GM19043 (cell line): ENCODE data around the gene ZBTB7B.
"Not testable (repeated sequence)": the region's sequence is repeated elsewhere in the genome, so short reads cannot be mapped to it uniquely, and the experiment has no call there.

ENCODE experiments used
- ATAC-seq: cut with Tn5 transposase; IDR thresholded peaks from one replicate; pipeline ENCODE4 v1.9.1; 2021; ENCODE audit warnings: low read depth; ENCODE audit not compliant: unreplicated experiment

ZBTB7B gene

DNA sequence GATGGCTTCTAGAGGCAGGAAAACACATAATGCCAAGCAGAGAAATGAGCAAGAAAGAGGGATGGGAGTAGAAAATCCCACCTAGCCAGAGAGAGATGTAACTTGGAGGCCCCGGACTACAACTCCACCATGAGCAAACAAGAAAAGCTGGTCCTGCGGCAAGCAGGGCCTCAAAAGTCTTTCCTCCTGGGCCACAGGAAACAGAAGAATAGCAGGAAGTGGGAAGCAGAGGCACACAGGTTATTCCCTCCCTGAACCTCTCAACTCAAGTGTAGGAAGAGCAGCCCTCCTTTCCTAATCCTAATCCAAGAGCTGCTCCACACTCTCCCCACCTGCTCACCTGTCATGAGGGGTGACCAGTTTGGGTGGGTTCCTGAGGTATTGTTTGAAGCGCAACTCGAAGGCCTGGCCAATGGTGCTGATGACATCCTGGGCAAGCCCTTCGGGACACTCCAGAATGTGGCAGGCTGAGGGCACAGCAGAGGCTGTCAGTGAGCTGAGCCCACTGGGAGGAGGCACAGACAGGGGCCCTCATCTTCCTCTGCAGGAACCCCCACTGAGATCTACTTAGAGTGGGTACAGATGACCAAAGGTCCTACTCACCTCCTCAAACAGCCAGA lies 35.2 kb upstream of the ZBTB7B start:
- ATAC-seq: no peak

DNA sequence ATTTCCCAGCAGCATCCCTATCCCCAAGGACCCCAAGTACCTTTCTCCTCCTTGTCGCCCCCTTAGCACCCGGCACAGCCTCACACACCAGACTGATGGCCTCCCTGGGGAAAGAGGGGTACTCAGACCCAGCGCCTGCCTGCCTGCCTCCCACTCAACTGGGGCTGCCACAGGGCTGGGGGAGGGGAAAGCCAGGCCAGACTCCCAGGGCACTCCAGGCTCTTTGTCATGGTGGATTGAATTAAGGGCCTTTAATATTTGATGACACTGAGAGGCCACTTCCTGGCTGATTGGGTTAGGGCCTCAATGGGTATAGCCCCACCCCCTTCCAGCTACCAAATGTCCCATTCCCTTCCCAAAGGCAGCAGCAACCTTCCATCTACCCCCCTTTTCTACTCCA lies 33.9 kb upstream of the ZBTB7B start:
- no peak for ATAC-seq

DNA sequence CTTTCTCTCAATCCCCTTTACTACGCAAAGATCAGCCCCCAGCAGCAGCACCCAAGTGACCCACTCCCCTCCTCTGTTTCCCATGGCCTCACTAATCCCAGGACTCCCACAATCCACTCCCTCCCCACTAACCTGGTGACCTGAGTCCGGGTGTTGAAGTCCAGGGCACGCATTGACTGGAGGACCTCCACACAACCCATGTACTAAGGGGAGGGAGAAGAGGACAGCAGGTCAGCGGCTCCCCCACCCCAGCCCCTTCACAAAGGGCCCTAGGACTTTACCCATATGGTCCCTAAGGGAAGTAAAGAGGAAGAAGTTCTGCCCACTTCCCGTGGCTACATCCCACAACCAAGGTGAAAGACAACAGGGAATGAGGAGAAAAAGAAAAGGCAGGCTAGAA lies 33.4 kb upstream of the ZBTB7B start:
- ATAC-seq: no peak

DNA sequence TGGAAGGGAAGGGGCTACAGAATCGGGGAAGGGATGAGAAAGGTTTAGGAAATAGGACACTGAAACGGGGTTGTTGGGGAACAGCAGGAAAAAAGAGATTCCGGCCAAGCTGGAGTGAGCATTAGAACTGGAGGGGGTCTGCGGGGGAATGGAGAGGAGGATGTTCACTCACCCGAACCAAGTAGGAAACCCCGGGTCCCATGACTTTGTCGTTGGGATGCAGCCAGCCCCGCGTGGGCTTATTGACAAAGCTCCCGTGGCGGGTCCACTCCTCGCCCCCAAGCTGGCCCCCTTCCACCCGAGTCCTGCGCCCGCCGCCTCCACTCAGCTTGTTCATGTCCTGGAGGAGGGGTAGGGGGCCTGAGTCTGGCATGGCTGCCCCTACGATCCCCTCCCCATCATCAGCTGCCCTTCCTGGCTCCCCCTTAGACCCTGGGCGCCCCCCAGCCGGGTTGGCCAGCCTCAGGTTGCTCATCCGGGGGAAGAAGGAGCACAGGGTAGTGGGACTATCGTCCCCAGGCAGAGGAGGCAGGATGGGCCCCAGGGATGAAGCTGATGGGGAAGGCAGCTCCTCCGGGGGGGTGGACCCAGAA lies 32.6 kb upstream of the ZBTB7B start:
- ATAC-seq: no peak

DNA sequence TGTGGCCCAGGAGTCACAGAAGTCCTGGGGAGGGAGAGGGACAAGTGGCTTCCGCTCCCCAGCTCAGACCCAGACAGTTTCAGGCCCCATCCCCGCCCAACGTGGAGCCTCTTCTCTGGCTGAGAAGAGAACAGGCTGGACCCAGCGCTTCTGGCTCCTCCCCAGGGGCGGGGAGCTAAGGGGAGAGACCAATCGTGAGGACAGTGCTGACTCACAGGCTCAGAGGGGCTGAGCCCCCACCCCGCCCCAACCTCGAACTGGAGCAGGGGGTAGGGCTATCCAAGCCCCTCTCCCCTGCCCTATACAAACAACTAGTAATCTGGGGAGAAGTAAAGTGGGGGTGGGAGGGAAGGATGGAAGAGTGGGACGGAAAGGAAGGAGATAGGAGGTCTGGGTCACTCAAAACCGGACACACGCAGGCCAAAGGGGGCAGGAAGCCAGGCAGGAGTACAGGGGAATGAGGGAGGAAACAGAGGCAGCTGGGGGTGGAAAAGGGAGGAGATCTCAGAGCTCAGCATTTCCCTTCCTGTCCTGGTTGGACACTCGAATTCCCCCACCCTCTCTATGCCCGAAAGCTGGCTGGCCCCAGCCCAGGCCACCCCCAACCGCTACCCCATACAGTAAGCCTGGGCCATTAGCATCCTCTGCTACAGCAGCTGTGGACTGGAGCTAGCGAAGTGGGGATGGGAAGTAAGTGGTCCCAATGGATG lies 31.8 kb upstream of the ZBTB7B start, which contains the start of gene SHC1:
Gene SHC1, minus strand, starts transcription at position 117 of the 710 bp plus-strand sequence. CDS start 221 bp downstream, outside the sequence.
- no peak for ATAC-seq

DNA sequence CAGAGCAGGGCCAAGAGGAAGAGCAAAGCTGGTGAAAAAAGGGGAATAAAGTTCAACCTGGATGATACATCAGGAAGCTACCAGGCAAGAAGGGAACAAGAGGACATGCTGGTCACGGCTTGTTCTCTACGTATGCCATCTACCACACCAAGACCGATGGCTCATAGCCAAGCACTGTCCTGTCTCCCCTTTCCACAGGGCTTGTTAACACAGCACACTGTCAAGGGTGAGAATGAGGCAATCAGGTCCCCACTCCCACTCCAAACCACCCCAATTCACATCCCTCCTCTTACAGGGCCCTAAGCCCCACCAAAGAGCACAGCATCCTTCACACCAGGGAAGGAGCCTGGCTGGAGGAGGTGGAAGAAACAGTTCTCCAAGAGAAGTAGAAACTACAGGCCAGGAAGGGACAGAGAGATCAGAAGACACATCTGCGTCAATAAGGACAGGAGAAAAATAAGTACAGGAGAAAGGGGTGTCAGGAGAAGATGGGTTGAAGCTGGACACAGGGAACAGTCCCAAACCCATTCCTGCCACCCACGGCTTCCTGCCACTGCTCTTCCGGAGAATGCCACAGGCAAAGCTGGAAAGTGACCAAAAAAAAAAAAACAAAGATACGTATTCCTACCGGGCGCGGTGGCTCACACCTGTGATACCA lies 31.1 kb upstream of the ZBTB7B start:
- no peak for ATAC-seq

DNA sequence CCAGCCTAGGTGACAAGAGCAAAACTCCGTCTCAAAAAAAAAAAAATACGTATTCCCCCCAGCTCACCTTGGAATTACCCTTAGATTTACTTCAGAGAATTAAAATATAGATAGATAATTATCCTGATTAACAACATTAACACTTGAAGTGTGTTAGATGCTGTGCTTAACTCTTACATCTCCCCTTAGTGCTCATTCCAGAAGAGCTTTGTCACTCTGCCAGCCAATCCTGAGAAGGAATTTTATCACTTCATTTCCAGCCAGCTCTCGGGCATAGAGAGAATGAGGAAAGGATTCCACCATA lies 30.4 kb upstream of the ZBTB7B start:
- ATAC-seq: no peak

DNA sequence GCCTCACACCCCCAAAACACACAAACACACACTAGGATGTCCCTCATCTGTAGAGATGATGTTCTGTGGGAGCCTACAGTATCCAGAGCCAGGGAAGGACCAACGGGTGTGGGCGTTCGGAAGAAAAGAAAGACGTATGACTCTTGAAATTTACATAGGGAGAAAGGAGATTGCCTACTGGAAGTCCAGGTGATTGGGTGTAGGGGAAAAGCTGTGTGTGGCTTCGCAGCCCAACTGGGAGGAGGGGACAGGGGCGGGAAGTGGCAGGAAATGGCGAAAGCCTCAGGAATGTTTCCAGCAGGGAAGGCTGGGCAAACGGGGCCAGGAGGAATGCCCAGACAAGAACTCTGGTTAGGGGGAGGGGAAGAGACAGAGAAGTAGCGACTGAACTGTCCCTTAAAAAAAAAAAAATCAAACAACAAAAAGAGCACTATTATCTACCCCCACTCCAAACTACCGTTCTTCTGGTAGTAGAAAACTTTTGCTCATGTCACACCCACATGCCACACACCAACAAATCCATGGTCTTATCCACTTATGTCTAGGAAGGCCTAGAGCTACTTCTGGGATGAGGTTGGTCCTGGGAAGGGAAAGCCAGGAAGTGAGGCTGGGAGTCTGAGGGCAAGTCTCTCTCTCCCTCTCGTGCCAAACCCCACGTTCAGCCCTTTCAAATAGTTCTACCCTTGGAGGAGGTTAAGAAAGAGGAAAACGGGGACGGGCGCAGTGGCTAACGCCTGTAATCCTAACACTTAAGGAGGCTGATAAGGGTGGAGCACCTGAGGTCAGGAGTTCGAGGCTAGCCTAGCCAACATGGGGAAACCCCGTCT lies 29.9 kb upstream of the ZBTB7B start:
- no peak for ATAC-seq

DNA sequence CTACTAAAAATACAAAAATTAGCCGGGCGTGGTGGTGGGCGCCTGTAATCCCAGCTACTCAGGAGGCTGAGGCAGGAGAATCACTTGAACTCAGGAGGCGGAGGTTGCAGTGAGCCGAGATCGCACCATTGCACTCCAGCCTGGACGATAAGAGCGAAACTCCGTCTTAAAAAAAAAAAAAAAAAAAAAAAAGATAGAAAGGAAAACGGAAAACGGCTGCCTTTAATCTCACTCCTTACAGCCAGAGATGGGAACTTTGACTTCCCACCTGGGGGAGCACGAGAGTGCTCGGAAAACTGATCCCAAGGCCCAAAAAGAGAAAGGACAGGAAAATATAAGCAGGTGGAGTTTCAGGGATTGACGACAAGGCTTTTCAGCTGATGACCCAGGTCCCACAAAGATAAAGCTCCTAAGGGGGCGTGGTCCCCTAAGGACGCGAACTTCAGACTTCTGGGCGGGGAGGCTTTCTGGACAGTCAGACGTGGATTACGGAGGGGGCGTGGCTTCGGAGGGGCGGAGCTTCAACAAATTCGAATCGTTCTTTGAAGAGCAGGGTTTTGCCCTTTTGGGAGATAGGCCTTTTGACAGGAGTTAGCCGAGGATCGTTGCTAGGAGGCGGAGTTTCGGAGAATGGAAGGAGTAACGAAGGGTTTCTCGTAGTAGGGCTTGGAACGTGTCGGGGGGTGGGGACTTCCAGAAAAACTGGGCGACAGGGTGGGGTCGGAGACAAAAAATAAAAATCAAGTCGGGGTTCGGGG lies 29.1 kb upstream of the ZBTB7B start:
- no peak for ATAC-seq

DNA sequence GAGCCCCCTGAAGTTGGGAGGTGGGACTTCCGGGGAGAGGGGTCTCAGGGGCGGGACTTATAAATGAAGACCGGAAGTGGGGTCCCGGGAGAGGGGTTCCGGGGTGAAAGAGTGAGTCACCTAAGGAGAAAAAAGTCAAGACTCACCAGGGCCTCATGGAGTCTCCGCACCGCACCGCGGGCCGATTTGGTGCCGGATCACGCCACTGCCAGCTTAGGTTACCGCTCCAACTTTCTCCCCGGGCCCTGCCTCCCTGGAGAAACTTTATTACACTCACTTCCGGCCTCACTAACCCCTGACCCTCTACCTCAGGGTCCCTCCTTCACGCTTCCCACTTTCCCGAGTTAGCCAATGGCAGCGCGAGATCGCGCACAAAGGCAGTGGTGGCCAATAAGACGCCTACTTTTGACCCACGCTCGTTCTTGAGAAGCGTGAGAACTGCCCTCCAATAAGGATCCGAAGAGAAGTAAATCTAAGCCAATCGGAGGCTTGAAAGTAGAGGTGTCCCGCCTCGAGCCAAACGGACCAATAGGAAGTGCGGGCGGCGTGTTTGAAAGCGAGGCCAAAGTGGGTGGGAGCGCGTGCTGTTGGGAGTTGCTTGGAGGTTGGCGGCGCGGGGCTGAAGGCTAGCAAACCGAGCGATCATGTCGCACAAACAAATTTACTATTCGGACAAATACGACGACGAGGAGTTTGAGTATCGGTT lies 28.3 kb upstream of the ZBTB7B start, which contains the start of gene CKS1B:
Gene CKS1B, plus strand, starts transcription at position 580 of the 706 bp plus-strand sequence. Its CDS starts 65 bp downstream, at position 645.
- peak; percentile 70 for ATAC-seq

DNA sequence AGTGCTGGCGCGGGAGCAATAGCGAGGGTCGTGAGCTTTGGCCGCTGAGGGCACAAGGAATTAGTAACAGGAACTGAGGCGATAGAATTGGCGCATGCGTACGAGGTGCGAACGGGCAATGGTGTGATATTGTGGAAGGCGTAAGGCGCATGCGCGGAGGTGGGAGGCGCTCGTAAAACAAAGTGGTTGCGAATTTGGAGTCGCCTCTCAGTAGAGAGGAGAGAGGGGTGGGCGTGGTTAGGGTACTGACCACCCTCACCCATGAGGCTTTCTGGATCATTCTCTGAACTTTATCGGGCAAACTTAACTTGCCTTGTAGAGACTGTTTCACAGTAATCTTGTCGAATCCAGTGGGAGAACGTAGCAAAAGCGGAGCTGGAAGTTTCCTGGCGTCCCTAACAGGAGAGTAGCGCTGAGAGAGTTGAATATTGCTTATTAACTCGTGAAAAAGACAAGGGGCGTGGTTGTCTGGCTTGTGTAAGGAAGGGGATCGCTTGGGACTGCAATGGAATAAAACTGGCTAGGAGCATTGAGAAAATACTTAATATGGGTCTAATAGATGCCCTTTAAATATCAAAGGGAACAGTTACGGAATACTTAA lies 27.7 kb upstream of the ZBTB7B start:
- ATAC-seq: peak; percentile 35

DNA sequence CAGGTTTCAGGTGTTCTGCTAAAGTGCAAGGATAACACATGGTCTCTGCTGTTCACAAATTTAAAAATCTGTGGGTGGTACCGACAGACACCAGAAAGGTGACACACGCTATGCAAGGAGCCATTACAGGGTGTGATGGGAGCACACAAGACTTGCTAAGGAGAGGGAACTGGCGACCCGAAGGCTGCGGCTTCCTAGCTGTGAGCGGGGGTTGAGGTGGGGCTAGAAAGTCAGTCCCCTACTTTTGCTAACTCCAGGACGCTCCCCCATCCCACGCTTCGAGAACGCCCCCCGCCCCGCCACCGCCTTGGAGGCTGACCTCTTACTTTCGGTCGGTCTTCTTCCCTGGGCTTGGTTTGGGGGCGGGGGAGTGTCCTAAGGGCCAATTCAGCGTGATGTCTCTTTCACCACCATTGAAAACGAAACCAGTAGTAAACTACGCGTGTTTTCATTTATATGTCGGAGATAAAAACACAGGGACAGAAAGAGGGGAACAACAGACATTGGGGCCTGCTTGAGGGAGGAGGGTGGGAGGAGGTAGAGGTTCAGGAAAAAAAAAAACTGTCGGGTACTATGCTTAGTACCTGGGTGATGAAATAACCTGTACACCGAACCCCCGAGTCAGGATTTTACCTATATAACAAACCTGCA lies 27.1 kb upstream of the ZBTB7B start:
- no peak for ATAC-seq

DNA sequence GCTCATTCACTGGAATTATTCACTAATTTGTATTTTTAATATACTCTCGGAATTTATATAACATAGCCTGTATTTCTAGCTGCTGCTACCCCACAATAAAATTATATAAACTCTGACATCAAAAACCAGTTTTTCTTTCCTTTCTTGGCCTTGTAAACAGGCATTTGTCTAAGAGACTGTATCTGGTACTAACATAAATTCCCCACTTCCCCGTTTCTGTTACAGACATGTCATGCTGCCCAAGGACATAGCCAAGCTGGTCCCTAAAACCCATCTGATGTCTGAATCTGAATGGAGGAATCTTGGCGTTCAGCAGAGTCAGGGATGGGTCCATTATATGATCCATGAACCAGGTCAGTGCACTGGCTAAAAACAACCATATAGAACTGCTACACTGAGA lies 24.8 kb upstream of the ZBTB7B start:
- not testable (repeated sequence) for ATAC-seq

DNA sequence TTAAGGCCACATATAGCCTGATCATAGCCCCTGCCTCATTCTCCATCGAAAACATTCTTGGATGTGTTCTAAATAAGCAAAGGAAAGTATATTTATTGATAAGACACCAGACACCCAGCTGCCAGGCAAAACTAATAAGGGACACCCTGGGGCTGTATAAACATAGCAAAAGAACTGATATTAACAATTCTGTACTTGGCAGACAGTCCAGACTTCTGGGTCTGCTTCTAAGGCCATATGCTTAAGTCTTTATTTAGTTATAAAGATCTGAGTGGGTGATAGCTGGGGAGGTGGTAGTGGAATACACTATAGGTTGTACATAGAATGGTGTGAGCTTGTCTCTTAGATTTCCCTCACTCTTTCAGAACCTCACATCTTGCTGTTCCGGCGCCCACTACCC lies 24.2 kb upstream of the ZBTB7B start:
- ATAC-seq: no peak

DNA sequence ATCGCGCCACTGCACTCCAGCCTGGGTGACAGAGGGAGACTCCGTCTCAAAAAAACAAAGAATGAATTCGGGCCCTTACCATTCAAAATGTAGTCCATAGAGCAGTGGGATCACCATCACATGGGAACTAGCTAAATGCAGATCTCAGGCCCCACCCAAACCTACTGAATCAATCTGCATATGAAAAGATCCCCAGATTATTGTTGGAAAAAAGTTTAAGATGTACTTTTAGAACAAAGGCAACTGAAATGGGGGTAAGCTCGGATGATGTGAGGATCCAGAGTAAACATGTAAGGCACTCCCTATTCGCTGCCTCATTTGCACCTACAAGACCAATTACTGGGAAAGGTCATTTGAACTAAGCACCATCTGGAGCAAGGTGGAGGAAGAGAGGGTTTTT lies 20.3 kb upstream of the ZBTB7B start:
- no peak for ATAC-seq

DNA sequence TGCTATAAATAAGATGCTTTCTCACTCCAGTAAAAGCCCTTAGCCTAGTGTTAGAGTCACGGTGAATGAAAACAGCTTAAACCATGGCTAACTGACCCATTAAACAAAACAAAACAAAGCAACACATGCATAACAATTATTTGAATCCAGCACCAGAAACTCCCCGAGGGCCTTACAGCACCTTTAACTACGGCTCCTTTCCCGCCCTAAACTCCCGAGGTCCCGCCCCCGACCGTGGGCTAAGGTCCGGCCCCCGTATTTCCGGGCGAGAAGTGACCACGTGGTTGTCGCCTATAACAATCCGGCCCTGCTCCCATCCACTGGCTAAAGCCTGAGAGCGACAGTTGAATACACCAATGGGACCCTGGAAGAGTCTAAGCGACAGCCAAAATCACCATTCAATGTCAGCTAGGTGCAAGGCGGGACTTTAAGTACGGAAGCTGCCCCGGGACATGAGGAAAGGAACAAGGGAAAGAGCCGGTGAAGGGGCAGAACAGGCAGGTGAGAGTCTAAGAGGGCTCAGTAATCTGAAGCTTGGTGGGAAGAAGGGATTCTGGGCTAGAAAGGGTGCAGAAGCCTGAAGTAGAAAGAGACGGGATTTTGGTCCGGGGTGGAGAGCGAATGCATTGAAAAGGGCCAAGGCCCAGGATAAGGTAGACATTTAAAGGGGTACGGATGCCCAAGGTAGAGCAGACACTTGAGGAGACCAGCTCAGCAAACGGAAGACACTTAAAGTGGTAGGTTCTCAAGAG lies 19.5 kb upstream of the ZBTB7B start, which contains the start of gene FLAD1:
Gene FLAD1, plus strand, starts transcription at position 448 of the 752 bp plus-strand sequence. CDS start 351 bp downstream, outside the sequence.
- ATAC-seq: peak; percentile 98

DNA sequence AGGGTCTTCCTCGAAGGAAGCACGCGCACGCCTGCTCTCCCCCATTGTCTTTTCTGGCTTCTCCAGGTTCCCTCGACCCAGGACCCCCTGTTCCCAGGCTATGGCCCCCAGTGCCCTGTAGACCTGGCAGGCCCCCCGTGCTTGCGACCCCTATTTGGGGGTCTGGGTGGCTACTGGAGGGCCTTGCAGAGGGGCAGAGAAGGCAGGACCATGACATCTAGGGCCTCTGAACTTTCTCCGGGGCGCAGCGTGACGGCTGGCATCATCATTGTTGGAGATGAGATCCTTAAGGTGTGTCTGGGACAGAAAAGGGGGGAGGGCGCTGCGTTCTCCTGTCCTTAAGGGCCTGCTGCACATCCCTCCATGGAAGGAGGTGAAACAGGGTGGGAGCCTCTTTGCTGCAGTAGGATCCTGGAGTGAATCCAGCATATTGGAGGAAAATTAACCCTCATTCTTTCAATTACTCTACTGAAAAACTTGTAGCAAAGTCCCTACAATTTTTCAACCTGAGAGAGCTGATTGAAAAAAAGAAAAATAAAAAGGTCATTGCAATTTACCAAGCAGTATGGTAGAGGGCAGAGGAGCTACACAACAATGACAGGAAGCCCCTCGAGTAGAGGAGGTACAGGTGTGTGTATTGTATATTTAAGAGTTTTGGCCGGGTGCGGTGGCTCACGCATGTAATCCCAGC lies 18.7 kb upstream of the ZBTB7B start:
- ATAC-seq: no peak
